GM23338 (cell line): ENCODE results near the gene PACS1. TPM values are rescaled to one million over a fixed set of nuclear protein-coding genes. Genes with fewer than 3 reads are reported as not detected.

Source experiments
- ATAC-seq: fragments of 200-7000 bp; cut with Tn5 transposase; 3 replicates; pipeline ENCODE4 v1.9.1; 2020
- DNase-seq: peaks from one replicate; pipeline ENCODE4 v3.0.0-alpha.2; 2015; ENCODE audit warnings: low spot score
- H2AFZ ChIP-seq: fragments of 200-600 bp; sonication (generic); 2 replicates; pipeline ENCODE4 v1.8.0; 2016; ENCODE audit warnings: antibody characterized with exemption, mild to moderate bottlenecking, moderate library complexity
- H3F3A ChIP-seq: fragments of 200-600 bp; sonication (generic); replicated peaks from 2 replicates; pipeline ENCODE4 v1.8.0; 2017; ENCODE audit warnings: antibody characterized with exemption, mixed run types, low read depth
- H3K27ac ChIP-seq: fragments of 200-600 bp; sonication (generic); 2 replicates; pipeline ENCODE4 v1.6.1; 2016; ENCODE audit warnings: low read depth
- H3K27me3 ChIP-seq: fragments of 200-600 bp; sonication (generic); 2 replicates; pipeline ENCODE4 v1.8.0; 2016; ENCODE audit warnings: mild to moderate bottlenecking, mixed run types, moderate library complexity; ENCODE audit not compliant: insufficient read depth
- H3K36me3 ChIP-seq: fragments of 200-600 bp; sonication (generic); 2 replicates; pipeline ENCODE4 v1.8.0; 2016; ENCODE audit warnings: mild to moderate bottlenecking; ENCODE audit not compliant: insufficient read depth
- H3K4me1 ChIP-seq: fragments of 200-600 bp; sonication (generic); 2 replicates; pipeline ENCODE4 v1.8.0; 2016; ENCODE audit warnings: mild to moderate bottlenecking, moderate library complexity; ENCODE audit not compliant: insufficient read depth
- H3K4me2 ChIP-seq: fragments of 200-600 bp; sonication (generic); 2 replicates; pipeline ENCODE4 v1.7.1; 2017; ENCODE audit warnings: mixed run types
- H3K4me3 ChIP-seq: fragments of 200-600 bp; sonication (generic); 2 replicates; pipeline ENCODE4 v1.6.1; 2016; ENCODE audit warnings: mixed run types
- H3K79me2 ChIP-seq: fragments of 200-600 bp; sonication (generic); replicated peaks from 2 replicates; pipeline ENCODE4 v1.8.0; 2017; ENCODE audit warnings: mild to moderate bottlenecking; ENCODE audit not compliant: insufficient read depth
- H3K9me2 ChIP-seq: fragments of 200-600 bp; sonication (generic); 2 replicates; pipeline ENCODE4 v1.8.0; 2017; ENCODE audit not compliant: insufficient read depth
- H4K20me1 ChIP-seq: fragments of 200-600 bp; sonication (generic); replicated peaks from 2 replicates; pipeline ENCODE4 v1.8.0; 2017; ENCODE audit warnings: mild to moderate bottlenecking; ENCODE audit not compliant: insufficient read depth
- H3K27ac Mint-ChIP-seq: 2 replicates; pipeline ENCODE4 v1.8.0; 2020; ENCODE audit warnings: inconsistent platforms, mild to moderate bottlenecking, moderate library complexity, mixed read lengths
- H3K27me3 Mint-ChIP-seq: 3 replicates; pipeline ENCODE4 v1.8.0; 2022; ENCODE audit warnings: low read depth, mild to moderate bottlenecking, moderate library complexity, mixed read lengths, inconsistent platforms; ENCODE audit not compliant: insufficient read depth, poor library complexity
- H3K36me3 Mint-ChIP-seq: 3 replicates; pipeline ENCODE4 v1.8.0; 2021; ENCODE audit warnings: low read depth, mild to moderate bottlenecking, inconsistent platforms, moderate library complexity, mixed read lengths
- H3K4me1 Mint-ChIP-seq: 3 replicates; pipeline ENCODE4 v1.8.0; 2020; ENCODE audit warnings: mild to moderate bottlenecking, inconsistent platforms, mixed read lengths
- H3K4me3 Mint-ChIP-seq: 3 replicates; pipeline ENCODE4 v1.8.0; 2021; ENCODE audit warnings: moderate library complexity, mild to moderate bottlenecking, inconsistent platforms, mixed read lengths
- H3K9me3 Mint-ChIP-seq: 3 replicates; pipeline ENCODE4 v1.8.0; 2020; ENCODE audit warnings: moderate library complexity, mild to moderate bottlenecking, inconsistent platforms, mixed read lengths
- CREB1 ChIP-seq: fragments of 250-450 bp; sonication (Bioruptor Pico); IDR thresholded peaks from 2 replicates; pipeline ENCODE4 v1.5.0; 2020; ENCODE audit warnings: low read depth, mild to moderate bottlenecking, moderate library complexity
- EZH2 ChIP-seq: fragments of 200-600 bp; sonication (generic); IDR thresholded peaks from one replicate; pipeline ENCODE4 v1.8.0; 2017; ENCODE audit warnings: antibody characterized with exemption, mild to moderate bottlenecking, low read depth; ENCODE audit not compliant: unreplicated experiment
- EZH2phosphoT487 ChIP-seq: fragments of 200-600 bp; sonication (generic); IDR thresholded peaks from one replicate; pipeline ENCODE4 v1.8.1; 2018; ENCODE audit warnings: antibody characterized with exemption; ENCODE audit not compliant: unreplicated experiment
- JUNB ChIP-seq: IDR thresholded peaks from one replicate; pipeline ENCODE4 v1.6.1; 2016; ENCODE audit warnings: antibody characterized with exemption; ENCODE audit not compliant: unreplicated experiment
- NANOG ChIP-seq: IDR thresholded peaks from 2 replicates; pipeline ENCODE4 v1.6.1; 2016; ENCODE audit warnings: antibody characterized with exemption, borderline replicate concordance
- POLR2AphosphoS5 ChIP-seq: IDR thresholded peaks from 2 replicates; pipeline ENCODE4 v1.6.1; 2016; ENCODE audit warnings: antibody characterized with exemption, low read depth
- STAT1 ChIP-seq: IDR thresholded peaks from one replicate; pipeline ENCODE4 v1.6.1; 2016; ENCODE audit warnings: antibody characterized with exemption; ENCODE audit not compliant: unreplicated experiment
- ZNF114 ChIP-seq: fragments of 250-450 bp; sonication (Bioruptor Pico); IDR thresholded peaks from 2 replicates; pipeline ENCODE4 v1.5.0; 2020; ENCODE audit warnings: mild to moderate bottlenecking, moderate library complexity
- ZNF331 ChIP-seq: fragments of 250-450 bp; sonication (Bioruptor Pico); IDR thresholded peaks from 2 replicates; pipeline ENCODE4 v1.5.0; 2020; ENCODE audit warnings: low read depth, mild to moderate bottlenecking, moderate library complexity
- polyA plus RNA-seq: library from polyadenylated mRNA; unstranded; fragments of >200 nt; fragmentation: Nextera tagmentation; extraction: Ambion mirVana; gene quantifications from 2 replicates; pipeline ENCODE4 v1.2.1, GENCODE V29; 2016
- total RNA-seq: library from RNA; depleted of rRNA; stranded (reverse); fragments of >200 nt; shearing (Covaris generic); gene quantifications from 2 replicates; pipeline ENCODE4 v1.2.3, GENCODE V29; 2014
- TF ChIP-seq, protein P1 (sequence below): fragments of 250-450 bp; sonication (Bioruptor Pico); IDR thresholded peaks from 2 replicates; pipeline ENCODE4 v1.5.0; 2020; ENCODE audit warnings: mild to moderate bottlenecking, moderate library complexity
- TF ChIP-seq, protein P2 (sequence below): IDR thresholded peaks from one replicate; pipeline ENCODE4 v1.6.1; 2018; ENCODE audit warnings: antibody characterized with exemption; ENCODE audit not compliant: unreplicated experiment
- TF ChIP-seq, protein P3 (sequence below): IDR thresholded peaks from 2 replicates; pipeline ENCODE4 v1.6.1; 2016; ENCODE audit warnings: antibody characterized with exemption
- TF ChIP-seq, protein P4 (sequence below), 2 experiments: fragments of 200-600 bp in 1 of 2; sonication (generic) in 1 of 2; conservative IDR thresholded peaks; 2 replicates each; pipeline versions ENCODE4 v1.5.1 to v1.6.1; 2016 to 2017; ENCODE audit warnings: antibody characterized with exemption in 2 of 2, low read depth in 2 of 2, mild to moderate bottlenecking in 2 of 2, moderate library complexity in 1 of 2

PACS1 gene
- total and polyA plus RNA-seq, 2 experiments from 2014 or later, result 8.0 to 37.5 TPM

DNA sequence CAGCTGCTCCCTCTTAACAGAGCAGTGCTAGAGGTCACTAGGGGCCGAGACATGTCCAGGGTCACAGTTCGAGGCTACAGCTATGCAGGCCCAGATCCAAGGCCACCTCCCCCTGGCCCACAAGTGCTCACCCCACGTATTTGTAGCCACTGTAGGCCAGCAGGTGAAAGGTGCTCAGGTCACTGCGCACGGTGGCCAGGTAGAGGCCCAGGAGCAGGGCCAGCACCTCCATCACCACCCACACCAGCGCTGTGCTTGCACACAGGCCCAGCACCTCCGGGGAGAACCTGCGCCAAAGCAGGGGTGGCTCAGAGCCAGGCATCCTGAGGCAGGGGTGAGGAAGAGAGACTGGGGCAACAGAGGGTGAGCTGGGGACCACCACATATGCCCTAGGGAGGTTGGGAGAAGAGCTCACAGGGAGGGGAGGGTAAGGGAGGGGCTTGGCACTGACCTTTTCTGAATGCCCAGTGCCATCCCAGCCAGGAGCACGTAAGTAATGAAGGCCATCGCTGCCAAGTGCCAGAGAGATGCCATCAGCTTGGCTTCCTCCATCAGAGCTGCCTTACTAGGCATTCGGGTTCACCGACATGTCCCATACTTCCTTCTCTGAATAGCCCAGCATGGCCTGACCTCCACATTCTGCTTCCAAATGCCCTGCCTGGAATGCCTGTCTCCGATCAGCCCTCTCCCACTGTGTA is 215.3 kb downstream of the PACS1 start:
- Histone ChIP-seq H3K36me3 (no peaks in the 10 kb centered on the region; the same call in 1 of the 2 replicates), H4K20me1 (no peaks in the 10 kb centered on the region; the same call in none of the 2 replicates), H3K27ac (no peak overlapping the region), H3K9me2 (no peaks in the 10 kb centered on the region), H3K4me1 (peaks cover 22% of the 10 kb centered on the region), H3F3A (peaks cover 18% of the 10 kb centered on the region; the same call in 1 of the 2 replicates), H3K27me3 (peaks cover 5% of the 10 kb centered on the region), H3K4me3 (no peak overlapping the region), H3K79me2 (peaks cover 9% of the 10 kb centered on the region), H2AFZ (no peak overlapping the region), H3K4me2 (no peak overlapping the region)
- Mint-ChIP-seq H3K36me3 (no peaks in the 10 kb centered on the region; the same call in 2 of the 3 replicates), H3K4me3 (no peak overlapping the region), H3K9me3 (peaks cover 2% of the 10 kb centered on the region; the same call in 1 of the 3 replicates), H3K27ac (no peak overlapping the region), H3K4me1 (peaks cover 30% of the 10 kb centered on the region), H3K27me3 (peaks cover 30% of the 10 kb centered on the region)
- ATAC-seq (no peak), DNase-seq (no peak)
- TF ChIP-seq CREB1 (CRISPR knock-in tag) (no peak), POLR2AphosphoS5 (no peak), EZH2phosphoT487 (no peak), ZNF114 (CRISPR knock-in tag) (no peak), EZH2 (no peak), JUNB (no peak), STAT1 (no peak), NANOG (no peak), ZNF331 (CRISPR knock-in tag) (no peak)
- TF ChIP-seq, protein P1, sequence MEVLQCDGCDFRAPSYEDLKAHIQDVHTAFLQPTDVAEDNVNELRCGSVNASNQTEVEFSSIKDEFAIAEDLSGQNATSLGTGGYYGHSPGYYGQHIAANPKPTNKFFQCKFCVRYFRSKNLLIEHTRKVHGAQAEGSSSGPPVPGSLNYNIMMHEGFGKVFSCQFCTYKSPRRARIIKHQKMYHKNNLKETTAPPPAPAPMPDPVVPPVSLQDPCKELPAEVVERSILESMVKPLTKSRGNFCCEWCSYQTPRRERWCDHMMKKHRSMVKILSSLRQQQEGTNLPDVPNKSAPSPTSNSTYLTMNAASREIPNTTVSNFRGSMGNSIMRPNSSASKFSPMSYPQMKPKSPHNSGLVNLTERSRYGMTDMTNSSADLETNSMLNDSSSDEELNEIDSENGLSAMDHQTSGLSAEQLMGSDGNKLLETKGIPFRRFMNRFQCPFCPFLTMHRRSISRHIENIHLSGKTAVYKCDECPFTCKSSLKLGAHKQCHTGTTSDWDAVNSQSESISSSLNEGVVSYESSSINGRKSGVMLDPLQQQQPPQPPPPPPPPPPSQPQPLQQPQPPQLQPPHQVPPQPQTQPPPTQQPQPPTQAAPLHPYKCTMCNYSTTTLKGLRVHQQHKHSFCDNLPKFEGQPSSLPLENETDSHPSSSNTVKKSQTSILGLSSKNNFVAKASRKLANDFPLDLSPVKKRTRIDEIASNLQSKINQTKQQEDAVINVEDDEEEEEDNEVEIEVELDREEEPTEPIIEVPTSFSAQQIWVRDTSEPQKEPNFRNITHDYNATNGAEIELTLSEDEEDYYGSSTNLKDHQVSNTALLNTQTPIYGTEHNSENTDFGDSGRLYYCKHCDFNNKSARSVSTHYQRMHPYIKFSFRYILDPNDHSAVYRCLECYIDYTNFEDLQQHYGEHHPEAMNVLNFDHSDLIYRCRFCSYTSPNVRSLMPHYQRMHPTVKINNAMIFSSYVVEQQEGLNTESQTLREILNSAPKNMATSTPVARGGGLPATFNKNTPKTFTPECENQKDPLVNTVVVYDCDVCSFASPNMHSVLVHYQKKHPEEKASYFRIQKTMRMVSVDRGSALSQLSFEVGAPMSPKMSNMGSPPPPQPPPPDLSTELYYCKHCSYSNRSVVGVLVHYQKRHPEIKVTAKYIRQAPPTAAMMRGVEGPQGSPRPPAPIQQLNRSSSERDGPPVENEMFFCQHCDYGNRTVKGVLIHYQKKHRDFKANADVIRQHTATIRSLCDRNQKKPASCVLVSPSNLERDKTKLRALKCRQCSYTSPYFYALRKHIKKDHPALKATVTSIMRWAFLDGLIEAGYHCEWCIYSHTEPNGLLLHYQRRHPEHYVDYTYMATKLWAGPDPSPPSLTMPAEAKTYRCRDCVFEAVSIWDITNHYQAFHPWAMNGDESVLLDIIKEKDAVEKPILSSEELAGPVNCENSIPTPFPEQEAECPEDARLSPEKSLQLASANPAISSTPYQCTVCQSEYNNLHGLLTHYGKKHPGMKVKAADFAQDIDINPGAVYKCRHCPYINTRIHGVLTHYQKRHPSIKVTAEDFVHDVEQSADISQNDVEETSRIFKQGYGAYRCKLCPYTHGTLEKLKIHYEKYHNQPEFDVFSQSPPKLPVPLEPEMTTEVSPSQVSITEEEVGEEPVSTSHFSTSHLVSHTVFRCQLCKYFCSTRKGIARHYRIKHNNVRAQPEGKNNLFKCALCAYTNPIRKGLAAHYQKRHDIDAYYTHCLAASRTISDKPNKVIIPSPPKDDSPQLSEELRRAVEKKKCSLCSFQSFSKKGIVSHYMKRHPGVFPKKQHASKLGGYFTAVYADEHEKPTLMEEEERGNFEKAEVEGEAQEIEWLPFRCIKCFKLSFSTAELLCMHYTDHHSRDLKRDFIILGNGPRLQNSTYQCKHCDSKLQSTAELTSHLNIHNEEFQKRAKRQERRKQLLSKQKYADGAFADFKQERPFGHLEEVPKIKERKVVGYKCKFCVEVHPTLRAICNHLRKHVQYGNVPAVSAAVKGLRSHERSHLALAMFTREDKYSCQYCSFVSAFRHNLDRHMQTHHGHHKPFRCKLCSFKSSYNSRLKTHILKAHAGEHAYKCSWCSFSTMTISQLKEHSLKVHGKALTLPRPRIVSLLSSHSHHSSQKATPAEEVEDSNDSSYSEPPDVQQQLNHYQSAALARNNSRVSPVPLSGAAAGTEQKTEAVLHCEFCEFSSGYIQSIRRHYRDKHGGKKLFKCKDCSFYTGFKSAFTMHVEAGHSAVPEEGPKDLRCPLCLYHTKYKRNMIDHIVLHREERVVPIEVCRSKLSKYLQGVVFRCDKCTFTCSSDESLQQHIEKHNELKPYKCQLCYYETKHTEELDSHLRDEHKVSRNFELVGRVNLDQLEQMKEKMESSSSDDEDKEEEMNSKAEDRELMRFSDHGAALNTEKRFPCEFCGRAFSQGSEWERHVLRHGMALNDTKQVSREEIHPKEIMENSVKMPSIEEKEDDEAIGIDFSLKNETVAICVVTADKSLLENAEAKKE, result no peak
- TF ChIP-seq, protein P2, sequence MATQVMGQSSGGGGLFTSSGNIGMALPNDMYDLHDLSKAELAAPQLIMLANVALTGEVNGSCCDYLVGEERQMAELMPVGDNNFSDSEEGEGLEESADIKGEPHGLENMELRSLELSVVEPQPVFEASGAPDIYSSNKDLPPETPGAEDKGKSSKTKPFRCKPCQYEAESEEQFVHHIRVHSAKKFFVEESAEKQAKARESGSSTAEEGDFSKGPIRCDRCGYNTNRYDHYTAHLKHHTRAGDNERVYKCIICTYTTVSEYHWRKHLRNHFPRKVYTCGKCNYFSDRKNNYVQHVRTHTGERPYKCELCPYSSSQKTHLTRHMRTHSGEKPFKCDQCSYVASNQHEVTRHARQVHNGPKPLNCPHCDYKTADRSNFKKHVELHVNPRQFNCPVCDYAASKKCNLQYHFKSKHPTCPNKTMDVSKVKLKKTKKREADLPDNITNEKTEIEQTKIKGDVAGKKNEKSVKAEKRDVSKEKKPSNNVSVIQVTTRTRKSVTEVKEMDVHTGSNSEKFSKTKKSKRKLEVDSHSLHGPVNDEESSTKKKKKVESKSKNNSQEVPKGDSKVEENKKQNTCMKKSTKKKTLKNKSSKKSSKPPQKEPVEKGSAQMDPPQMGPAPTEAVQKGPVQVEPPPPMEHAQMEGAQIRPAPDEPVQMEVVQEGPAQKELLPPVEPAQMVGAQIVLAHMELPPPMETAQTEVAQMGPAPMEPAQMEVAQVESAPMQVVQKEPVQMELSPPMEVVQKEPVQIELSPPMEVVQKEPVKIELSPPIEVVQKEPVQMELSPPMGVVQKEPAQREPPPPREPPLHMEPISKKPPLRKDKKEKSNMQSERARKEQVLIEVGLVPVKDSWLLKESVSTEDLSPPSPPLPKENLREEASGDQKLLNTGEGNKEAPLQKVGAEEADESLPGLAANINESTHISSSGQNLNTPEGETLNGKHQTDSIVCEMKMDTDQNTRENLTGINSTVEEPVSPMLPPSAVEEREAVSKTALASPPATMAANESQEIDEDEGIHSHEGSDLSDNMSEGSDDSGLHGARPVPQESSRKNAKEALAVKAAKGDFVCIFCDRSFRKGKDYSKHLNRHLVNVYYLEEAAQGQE, result no peak
- TF ChIP-seq, protein P3, sequence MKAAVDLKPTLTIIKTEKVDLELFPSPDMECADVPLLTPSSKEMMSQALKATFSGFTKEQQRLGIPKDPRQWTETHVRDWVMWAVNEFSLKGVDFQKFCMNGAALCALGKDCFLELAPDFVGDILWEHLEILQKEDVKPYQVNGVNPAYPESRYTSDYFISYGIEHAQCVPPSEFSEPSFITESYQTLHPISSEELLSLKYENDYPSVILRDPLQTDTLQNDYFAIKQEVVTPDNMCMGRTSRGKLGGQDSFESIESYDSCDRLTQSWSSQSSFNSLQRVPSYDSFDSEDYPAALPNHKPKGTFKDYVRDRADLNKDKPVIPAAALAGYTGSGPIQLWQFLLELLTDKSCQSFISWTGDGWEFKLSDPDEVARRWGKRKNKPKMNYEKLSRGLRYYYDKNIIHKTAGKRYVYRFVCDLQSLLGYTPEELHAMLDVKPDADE, result no peak
- TF ChIP-seq, protein P4, sequence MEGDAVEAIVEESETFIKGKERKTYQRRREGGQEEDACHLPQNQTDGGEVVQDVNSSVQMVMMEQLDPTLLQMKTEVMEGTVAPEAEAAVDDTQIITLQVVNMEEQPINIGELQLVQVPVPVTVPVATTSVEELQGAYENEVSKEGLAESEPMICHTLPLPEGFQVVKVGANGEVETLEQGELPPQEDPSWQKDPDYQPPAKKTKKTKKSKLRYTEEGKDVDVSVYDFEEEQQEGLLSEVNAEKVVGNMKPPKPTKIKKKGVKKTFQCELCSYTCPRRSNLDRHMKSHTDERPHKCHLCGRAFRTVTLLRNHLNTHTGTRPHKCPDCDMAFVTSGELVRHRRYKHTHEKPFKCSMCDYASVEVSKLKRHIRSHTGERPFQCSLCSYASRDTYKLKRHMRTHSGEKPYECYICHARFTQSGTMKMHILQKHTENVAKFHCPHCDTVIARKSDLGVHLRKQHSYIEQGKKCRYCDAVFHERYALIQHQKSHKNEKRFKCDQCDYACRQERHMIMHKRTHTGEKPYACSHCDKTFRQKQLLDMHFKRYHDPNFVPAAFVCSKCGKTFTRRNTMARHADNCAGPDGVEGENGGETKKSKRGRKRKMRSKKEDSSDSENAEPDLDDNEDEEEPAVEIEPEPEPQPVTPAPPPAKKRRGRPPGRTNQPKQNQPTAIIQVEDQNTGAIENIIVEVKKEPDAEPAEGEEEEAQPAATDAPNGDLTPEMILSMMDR (conservative IDR thresholded peaks at IDR 0.05; ENCODE audit: low read depth in 2 of 2), result no peak
